Measurements from ENCODE around the gene LDAF1.
"Not testable (repeated sequence)": the region's sequence is repeated elsewhere in the genome, so short reads cannot be mapped to it uniquely, and the experiment has no call there.

Gene LDAF1

DNA sequence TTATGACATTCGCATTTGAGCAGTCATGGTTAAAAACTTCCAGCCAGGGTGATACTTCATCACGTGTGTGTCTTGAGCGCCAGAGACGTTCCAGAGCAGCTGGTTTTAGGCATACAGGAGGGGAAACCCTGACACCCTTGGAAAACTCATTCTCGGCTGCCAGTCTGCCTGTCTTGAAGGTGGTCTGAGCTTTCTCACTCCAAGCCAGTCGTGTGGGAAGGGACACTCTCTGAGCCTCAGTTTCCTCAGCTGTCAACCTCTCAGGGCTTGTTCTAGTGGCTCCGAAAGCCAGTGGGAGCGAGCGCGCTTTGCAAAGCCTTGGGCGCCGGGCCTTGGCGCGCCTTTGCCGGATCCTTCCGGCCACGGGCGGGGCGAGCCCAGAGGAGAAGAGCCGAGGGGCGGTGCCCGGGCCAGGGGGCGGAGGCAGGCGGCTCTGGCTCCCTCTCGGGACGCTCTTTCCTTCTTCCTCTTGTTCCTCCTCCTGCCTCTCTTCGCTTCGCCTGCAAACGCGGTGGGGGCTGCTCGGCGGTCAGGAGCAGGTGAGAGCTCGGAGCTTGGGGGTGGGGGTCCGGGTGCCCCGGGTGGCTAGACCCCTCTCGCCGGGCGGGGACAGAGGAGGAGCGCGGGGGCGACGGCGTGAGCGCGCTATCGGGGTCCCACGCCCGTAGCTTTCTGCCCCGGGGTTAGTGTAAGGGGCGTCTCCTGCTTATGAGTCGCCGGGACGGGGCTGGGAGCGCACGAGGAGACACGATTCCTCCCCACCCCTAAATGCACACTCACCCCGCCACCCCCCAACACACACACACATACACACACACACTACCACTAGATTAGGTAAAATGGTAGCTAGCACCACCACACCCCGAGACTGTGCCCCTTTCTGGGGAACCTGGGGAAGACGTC, at the start of gene LDAF1:
LDAF1 (plus strand) TSS at position 467 of the 903 bp plus-strand sequence. CDS start 2,509 bp downstream, outside the sequence.
- Histone ChIP-seq H3K36me3 (peaks cover 12% of the 10 kb centered on the region), H3K9me3 (ENCODE audit: severe bottlenecking) (no peaks in the 10 kb centered on the region), H3K4me3 (ENCODE audit: low read depth, low read length) (peak within 1 kb of the TSS; percentile 75), H3K27ac (peak within 1 kb of the TSS; percentile 45), H3K27me3 (ENCODE audit: insufficient read depth, low read depth, severe bottlenecking) (no peaks in the 10 kb centered on the region)
- TF ChIP-seq, protein P1, sequence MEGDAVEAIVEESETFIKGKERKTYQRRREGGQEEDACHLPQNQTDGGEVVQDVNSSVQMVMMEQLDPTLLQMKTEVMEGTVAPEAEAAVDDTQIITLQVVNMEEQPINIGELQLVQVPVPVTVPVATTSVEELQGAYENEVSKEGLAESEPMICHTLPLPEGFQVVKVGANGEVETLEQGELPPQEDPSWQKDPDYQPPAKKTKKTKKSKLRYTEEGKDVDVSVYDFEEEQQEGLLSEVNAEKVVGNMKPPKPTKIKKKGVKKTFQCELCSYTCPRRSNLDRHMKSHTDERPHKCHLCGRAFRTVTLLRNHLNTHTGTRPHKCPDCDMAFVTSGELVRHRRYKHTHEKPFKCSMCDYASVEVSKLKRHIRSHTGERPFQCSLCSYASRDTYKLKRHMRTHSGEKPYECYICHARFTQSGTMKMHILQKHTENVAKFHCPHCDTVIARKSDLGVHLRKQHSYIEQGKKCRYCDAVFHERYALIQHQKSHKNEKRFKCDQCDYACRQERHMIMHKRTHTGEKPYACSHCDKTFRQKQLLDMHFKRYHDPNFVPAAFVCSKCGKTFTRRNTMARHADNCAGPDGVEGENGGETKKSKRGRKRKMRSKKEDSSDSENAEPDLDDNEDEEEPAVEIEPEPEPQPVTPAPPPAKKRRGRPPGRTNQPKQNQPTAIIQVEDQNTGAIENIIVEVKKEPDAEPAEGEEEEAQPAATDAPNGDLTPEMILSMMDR (IDR thresholded peaks at IDR 0.05; ENCODE audit: low read depth, low read length) = no peak
- peak; percentile 84 for DNase-seq

DNA sequence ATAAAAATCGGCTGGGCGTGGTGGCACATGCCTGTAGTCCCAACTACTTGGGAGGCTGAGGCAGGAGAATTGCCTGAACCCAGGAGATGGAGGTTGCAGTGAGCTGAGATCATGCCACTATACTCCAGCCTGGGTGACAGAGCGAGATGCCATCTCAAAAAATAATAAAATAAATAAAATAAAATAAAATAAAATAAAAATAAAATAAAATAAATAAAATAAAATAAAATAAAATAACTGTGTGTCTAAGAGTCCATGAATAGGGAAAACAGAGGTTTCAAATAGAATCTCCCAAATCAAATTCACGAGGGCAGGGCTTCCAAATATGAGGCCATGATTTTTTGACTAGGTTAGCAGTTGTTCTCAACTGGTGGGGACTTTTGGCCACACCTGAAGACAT, 42.9 kb upstream of the LDAF1 start:
- H3K27me3 ChIP-seq (ENCODE audit: insufficient read depth, low read depth, severe bottlenecking); DNase-seq; H3K27ac ChIP-seq; H3K9me3 ChIP-seq (ENCODE audit: severe bottlenecking); H3K4me3 ChIP-seq (ENCODE audit: low read depth, low read length); H3K36me3 ChIP-seq: not testable (repeated sequence)

DNA sequence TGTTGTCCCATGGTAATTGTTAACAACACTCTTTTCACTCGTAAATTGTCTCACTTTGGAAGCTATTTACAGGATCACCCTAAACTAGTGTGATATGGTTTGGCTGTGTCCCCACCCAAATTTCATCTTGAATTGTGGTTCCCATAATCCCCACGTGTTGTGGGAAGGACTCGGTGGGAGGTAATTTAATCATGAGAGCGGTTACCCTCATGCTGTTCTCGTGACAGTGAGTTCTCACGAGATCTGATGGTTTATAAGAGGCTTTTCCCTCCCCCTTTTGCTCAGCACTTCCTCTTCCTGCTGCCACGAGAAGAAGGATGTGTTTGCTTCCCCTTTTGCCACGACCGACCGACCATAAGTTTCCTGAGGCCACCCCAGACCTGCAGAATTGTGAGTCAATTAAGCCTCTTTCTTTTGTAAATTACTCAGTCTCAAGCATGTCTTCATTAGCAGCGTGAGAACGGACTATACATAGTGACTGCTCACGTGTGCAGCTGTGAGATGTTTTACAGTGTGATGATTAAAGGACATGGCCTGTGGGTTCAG, 42.3 kb upstream of the LDAF1 start:
- Histone ChIP-seq H3K27me3 (ENCODE audit: insufficient read depth, low read depth, severe bottlenecking) (no peaks in the 10 kb centered on the region), H3K4me3 (ENCODE audit: low read depth, low read length) (no peak overlapping the region), H3K9me3 (ENCODE audit: severe bottlenecking) (no peaks in the 10 kb centered on the region), H3K36me3 (no peaks in the 10 kb centered on the region), H3K27ac (no peak overlapping the region)
- TF ChIP-seq, protein P1 (IDR thresholded peaks at IDR 0.05; ENCODE audit: low read depth, low read length) = no peak
- no peak for DNase-seq

DNA sequence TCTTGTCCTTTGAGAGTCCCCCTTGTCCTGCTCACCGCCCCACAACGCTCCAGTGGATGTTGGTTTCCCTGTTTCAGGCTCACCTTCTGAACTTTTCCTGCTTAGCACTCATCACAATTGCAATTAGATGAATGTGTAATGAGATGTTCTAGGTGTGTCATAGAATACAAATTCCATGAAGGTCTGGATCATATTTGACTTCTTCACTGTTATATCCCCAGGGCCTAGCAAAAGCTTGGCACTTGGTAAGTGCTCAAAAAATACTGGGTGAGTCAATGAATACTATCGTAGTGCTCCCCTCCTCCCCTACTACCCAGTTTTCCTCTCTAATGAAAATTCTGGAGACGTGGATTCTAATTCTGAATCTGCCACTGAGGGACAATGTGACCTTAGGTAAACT, 40.9 kb upstream of the LDAF1 start:
- Histone ChIP-seq H3K27ac (no peak overlapping the region), H3K4me3 (ENCODE audit: low read depth, low read length) (no peak overlapping the region), H3K27me3 (ENCODE audit: insufficient read depth, low read depth, severe bottlenecking) (no peaks in the 10 kb centered on the region), H3K9me3 (ENCODE audit: severe bottlenecking) (no peaks in the 10 kb centered on the region), H3K36me3 (no peaks in the 10 kb centered on the region)
- DNase-seq = no peak
- TF ChIP-seq, protein P1 (IDR thresholded peaks at IDR 0.05; ENCODE audit: low read depth, low read length) = no peak

DNA sequence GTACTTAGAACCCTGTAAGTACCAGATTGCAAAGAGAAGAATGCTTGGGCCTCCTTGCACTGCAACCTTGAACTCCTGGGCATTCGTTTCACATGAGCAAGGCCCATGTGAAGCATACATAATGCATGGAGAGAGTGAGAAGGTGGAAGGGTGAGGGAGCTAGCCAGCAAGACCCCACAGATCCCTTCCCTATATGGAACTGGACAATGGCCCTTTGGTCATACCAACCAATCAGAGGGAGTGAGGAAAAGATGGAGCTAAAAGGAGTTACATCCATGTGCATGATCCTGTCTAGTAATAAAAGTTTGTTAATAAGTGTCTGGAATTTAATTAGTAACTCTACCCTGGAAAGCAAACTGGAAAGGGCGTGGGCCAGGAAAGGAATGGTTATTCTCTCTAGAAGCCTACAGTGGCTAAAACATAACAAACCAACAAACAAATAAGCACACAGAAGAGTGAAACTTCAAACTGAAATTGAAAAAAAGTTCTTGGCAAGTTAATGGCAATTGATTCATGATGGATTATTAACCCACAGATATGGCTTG, 37.4 kb upstream of the LDAF1 start:
- no peak overlapping the region for H3K27ac ChIP-seq
- no peaks in the 10 kb centered on the region for H3K27me3 ChIP-seq (ENCODE audit: insufficient read depth, low read depth, severe bottlenecking)
- no peak for DNase-seq
- H3K36me3 ChIP-seq = no peaks in the 10 kb centered on the region
- H3K9me3 ChIP-seq (ENCODE audit: severe bottlenecking) = no peaks in the 10 kb centered on the region
- TF ChIP-seq, protein P1 (IDR thresholded peaks at IDR 0.05; ENCODE audit: low read depth, low read length) = no peak
- no peak overlapping the region for H3K4me3 ChIP-seq (ENCODE audit: low read depth, low read length)

DNA sequence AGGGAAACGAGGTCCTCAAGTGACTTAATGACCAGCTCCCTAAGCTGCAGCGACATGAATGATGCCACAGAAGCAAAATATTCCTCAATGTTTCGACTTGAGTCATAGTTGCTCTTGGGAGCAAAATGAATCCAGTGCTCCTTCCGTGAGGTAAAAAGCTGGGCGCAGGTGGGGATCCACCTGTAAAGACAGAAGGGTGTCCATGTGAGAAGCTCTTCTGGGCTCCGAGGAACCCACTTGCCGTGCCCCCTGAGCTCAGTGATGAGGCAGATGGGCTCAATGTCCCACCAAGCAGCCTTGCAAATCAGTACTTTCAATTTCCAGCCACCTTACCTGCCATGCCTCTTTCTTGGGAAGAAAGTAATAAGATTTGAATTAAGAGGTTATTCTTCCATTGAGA, 33.3 kb upstream of the LDAF1 start:
- no peak overlapping the region for H3K27ac ChIP-seq
- H3K36me3 ChIP-seq = no peaks in the 10 kb centered on the region
- H3K4me3 ChIP-seq (ENCODE audit: low read depth, low read length) = no peak overlapping the region
- no peaks in the 10 kb centered on the region for H3K27me3 ChIP-seq (ENCODE audit: insufficient read depth, low read depth, severe bottlenecking)
- no peaks in the 10 kb centered on the region for H3K9me3 ChIP-seq (ENCODE audit: severe bottlenecking)
- TF ChIP-seq, protein P1 (IDR thresholded peaks at IDR 0.05; ENCODE audit: low read depth, low read length) = no peak
- no peak for DNase-seq

Data from WERI-Rb-1 (cell line).